Stimulated activated CD4-positive, alpha-beta T cell treated with anti-CD3 and anti-CD28 coated beads, Interleukin-4, amount 100 ng/mL, for 4 hours (primary cell): ENCODE data around the gene BMP3.
"Not testable (repeated sequence)": the region's sequence is repeated elsewhere in the genome, so short reads cannot be mapped to it uniquely, and the experiment has no call there.

Source experiments
- DNase-seq, 2 experiments: peaks; one replicate each; pipeline ENCODE4 v3.0.0-alpha.2; 2020

BMP3 gene, protein sequence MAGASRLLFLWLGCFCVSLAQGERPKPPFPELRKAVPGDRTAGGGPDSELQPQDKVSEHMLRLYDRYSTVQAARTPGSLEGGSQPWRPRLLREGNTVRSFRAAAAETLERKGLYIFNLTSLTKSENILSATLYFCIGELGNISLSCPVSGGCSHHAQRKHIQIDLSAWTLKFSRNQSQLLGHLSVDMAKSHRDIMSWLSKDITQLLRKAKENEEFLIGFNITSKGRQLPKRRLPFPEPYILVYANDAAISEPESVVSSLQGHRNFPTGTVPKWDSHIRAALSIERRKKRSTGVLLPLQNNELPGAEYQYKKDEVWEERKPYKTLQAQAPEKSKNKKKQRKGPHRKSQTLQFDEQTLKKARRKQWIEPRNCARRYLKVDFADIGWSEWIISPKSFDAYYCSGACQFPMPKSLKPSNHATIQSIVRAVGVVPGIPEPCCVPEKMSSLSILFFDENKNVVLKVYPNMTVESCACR

DNA sequence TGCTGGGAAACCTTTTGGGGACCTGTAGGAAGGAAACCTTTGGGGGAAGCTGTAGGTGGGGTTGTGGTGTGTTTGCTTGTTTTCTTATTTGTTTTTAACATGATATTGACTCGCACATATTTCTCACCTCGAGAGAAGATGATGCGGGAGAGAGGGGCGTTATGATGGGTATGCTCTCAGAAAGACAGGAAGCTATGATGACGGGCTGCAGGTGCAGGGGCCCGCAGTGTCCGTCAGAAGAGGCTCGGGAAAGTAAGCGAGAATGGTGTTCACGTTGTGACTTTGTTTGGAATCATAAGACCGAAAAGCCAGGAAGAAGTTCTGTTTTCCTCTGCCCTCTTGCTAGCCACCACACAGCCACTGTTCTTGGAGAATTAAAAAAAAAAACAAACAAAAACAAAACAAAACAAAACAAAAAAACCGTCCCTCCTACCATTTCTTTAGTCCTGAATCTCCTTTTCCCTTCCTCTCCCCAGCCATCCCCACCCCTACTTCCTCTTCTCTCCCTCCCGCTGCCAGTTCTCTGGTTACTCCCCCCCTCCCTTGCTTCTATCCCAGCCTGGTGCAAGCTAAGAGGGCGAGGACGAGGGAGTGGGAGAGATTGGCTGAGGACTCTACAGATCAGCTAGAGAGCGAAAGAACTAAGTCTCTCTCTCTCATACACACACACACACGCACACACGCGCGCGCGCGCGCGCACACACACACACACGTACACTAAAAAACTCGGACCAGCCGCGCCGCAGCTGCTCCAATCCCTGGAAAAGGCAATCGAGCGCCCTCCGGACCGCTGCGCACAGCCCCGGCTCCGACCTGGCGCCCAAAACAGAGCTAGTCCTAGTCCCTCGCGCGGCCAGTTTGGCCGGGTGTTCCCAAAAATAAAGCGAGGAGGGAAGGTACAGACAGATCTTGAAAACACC, at the start of gene BMP3:
BMP3 (plus strand) TSS at position 648 of the 920 bp plus-strand sequence. CDS start 577 bp downstream, outside the sequence.
- DNase-seq = no peak

GRCh38 chr4:80986011-80986410, 44.5 kb upstream of the BMP3 start:
- no peak for DNase-seq

- DNase-seq = no peak
Measured at GRCh38 chr4:80989921-80990544, 40.5 kb upstream of the BMP3 start.

DNA sequence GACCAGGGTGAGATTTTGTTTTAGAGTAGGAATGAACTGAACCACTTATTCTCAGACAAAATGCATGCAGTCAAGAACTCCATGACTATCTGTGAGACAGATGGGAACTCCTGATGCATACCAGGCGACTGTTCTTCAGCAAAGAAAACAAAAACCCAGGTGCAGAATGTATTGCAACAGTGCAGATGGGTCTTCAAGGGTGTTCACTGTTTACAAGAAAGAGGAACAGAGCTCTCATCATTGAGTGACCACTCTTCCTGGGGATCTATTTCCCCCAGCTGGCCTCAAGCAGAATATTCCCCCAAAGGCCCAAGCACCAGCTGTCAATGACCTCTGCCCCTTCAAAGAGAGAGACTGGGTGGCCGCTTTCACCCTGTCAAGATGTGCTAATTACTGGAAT, 39.7 kb upstream of the BMP3 start:
- no peak for DNase-seq

DNA sequence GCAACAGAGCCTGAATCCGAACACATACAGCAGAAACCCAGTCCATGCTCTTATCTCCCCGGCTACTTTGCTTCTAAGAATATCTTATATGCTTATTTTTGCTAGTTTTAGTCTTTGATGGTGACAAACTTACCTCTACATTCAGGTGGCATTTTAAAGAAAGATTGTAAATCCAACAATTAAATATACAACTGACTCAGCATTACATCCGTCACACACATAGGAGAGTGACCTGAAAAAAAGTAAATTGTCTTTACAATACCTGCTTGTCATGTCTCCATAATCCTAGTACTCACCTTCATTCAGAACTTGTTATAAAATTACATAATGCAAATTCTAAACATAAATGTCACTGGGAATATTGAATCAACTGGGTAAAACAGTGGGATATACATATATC, 30.6 kb upstream of the BMP3 start:
- no peak for DNase-seq

- no peak for DNase-seq
Measured at GRCh38 chr4:81003597-81004111, 26.9 kb upstream of the BMP3 start.

DNA sequence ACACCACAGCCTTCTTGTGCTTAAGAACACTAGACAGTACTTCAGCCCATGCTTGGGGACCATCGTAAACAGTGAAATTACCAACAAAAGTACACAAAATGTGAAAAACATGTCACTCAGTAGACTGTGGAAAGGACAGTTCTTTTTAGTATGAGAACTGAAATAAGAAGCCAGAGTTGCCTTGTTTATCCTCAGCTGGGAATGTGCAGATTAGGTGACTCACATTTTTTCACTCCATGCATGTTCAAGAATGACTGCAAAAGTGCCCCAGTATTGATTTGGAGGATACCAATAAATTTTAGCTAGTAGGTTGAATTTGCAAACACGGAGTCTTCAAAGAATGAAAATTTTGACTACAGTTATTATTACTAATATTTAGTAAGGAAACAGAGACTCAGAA, 23.1 kb upstream of the BMP3 start:
- no peak for DNase-seq

- not testable (repeated sequence) for DNase-seq
Measured at GRCh38 chr4:81016566-81016965, 13.9 kb upstream of the BMP3 start.

- no peak for DNase-seq
Measured at GRCh38 chr4:81019006-81019405, 11.5 kb upstream of the BMP3 start.

DNA sequence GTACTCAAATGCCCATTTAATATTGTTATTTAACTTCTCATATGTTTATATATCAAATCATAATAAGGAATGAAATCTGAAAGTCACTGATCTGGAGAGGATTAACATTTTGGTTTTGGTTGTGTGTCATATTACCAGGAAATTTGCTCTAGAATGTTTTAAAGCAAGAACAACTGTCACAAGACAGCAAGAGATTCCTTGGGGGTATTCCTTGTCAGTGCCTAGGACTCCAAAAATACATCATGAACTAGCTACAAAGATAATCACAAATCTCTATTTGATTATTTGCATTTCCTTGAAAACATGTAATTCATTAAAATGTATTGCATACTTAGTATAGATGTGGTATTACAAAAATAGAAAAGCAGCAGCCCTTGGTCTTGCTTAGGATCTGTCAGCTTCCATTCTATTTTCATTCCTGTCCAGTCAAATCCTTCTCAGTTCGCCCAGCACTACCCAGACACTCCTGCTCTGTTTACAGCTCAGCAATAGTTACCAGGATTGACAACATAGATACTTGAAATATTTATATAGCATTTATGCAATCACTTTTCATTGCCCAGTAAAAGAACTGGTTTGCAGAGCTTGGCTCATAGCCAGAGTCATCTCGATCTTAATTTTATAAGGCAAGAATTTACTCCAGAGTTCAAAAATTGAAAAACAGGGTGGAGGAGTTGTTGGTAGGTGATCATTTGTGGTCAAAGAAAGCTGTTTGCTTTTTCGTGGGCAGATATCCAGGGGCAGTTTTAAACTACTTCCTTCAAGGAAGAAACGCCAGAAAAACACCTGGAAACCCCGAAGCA, 9.2 kb upstream of the BMP3 start:
- no peak for DNase-seq

GRCh38 chr4:81021981-81022380, 8.5 kb upstream of the BMP3 start:
- no peak for DNase-seq

DNA sequence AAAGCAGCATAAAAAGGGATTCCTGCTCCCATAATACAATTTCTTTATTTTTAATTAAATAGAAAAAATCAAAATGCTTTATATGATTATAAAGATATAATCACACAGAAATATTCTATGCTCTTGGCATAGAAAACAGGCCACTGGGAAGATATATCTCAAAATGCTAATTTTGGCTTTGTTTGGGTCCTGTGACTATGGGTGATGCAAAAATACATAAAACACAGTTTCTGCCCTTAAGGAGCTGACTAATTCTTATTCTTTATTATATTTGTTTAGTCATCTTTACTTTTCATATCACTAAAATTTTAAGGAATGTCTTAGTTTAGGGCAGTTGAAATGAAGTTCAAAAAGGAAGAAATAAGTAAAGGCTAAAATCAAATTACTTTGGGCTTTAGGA, 7.0 kb upstream of the BMP3 start:
- DNase-seq = no peak

DNA sequence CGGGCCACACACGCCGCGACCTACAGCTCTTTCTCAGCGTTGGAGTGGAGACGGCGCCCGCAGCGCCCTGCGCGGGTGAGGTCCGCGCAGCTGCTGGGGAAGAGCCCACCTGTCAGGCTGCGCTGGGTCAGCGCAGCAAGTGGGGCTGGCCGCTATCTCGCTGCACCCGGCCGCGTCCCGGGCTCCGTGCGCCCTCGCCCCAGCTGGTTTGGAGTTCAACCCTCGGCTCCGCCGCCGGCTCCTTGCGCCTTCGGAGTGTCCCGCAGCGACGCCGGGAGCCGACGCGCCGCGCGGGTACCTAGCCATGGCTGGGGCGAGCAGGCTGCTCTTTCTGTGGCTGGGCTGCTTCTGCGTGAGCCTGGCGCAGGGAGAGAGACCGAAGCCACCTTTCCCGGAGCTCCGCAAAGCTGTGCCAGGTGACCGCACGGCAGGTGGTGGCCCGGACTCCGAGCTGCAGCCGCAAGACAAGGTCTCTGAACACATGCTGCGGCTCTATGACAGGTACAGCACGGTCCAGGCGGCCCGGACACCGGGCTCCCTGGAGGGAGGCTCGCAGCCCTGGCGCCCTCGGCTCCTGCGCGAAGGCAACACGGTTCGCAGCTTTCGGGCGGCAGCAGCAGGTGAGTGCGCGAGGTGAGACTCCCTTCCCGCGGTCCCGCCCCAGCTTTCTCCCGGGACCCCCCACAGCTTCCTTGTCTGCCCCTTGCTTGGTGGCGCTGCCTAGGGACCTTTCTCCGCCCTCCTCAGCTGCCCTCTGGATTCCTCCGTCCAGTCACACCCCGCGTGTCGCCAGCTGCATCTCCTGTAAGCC, 678 bp downstream of the BMP3 start:
- DNase-seq = no peak

GRCh38 chr4:81031796-81032551, 1.5 kb downstream of the BMP3 start:
- no peak for DNase-seq

DNA sequence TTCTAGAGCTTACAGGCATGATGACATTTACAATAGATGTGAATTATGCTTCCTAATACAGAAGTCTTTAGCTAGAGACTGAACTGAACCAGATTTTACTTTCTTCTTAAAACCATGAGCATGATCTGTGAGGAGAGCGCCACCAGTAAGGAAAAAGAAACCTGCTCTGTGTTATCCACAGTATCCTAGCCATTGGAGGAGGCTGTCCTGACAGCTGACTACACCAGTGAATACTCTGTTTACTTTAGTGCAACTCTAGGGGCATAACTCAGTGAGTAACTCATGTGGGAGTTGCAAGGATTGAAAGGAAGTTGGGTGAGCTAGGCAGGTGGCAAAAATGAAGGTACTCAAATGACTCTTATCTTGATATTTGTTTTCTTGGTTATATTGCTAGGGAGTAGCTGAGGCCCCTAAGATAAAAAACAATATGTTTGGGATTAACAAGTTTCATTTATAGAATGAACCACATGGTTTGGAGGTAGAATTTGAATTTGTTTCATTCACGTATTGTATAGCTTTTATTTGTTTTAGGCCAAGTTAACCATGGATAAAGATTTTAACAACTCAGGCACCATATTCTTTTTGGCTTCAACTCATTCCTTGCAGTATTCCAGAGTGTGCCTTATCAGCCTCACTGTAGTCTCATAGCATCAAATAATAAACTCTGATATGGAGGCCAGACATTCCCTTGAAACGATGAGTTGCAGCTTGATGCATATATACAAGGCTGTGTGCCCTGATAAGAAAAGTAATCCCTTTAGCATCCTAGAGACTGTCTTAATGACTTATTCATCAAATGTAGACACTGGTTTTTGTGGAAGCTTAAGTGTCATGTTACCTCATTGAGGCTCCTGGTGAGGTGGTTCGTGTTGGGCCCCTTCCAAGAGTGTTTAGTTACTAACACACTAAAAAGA, 2.5 kb downstream of the BMP3 start:
- no peak for DNase-seq

- no peak for DNase-seq
Measured at GRCh38 chr4:81038636-81039350, 8.3 kb downstream of the BMP3 start.

DNA sequence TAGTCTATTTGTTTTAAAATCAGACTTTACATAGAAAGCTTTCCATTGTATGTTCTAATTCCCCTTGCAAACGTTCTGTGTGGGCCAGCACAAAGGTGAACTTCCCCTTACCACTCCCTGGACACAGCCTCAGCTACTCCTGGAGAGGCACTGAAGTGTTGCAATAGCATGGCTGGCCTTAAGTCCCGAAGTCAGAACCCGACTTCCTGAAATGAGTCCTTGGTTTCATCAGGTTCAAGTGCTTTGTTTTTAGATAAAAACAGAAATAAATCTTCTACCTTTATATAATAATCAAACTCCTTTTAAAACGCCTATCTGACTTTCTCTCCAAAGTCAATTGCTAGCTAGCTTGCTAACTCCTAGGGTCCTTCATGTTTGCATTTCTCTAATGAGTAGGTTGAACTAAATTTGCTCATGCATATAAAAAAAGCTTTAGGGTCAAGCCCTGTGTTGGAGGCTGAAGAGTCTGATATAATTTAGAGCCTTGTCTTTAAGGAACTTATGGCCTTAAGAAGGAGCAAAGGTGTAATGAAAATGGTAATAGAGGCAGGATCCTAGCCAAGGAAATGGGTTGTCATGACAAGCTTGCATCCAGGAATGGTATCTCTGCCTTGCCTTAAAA, 9.0 kb downstream of the BMP3 start:
- no peak for DNase-seq

- no peak for DNase-seq
Measured at GRCh38 chr4:81040012-81040659, 9.6 kb downstream of the BMP3 start.
